ENCODE results near the gene CTNND2. TPM values are rescaled to one million over a fixed set of nuclear protein-coding genes. Genes with fewer than 3 reads are reported as not detected.

CTNND2 gene
- total and polyA plus RNA-seq, 10 donors = 0.93 to 51.0 (median 21.5) TPM

- intact Hi-C loops (cut with DNase I; ENCODE audit: low total_unique reads) = no loop called here
- Histone ChIP-seq H3K4me1 (no peaks in the 10 kb centered on the region), H3K27ac (no peak overlapping the region), H3K27me3 (replicated peaks in 1 of 7) (no peaks in the 10 kb centered on the region), H3K4me3 (no peak overlapping the region), H3K9me3 (no peaks in the 10 kb centered on the region), H3K36me3 (no peaks in the 10 kb centered on the region)
- DNase-seq = no peak
- TF ChIP-seq POLR2AphosphoS5 (IDR thresholded peaks at IDR 0.05) = no peak
- no peak for TF ChIP-seq POLR2A (IDR thresholded peaks at IDR 0.05)
- no peak for TF ChIP-seq CTCF (IDR thresholded peaks at IDR 0.05 in 8 of 11, conservative IDR thresholded peaks at IDR 0.05 in 3 of 11)
- WGBS, 5 donors = 86 to 92% (median 89%) methylated on average over 4 of the region's 4 CpGs
These were observed 324.9 kb downstream of the CTNND2 start for GRCh38 chr5:11579351-11579750.

GRCh38 chr5:11574787-11575186, 329.5 kb downstream of the CTNND2 start:
- Histone ChIP-seq H3K36me3 (no peaks in the 10 kb centered on the region), H3K4me1 (no peaks in the 10 kb centered on the region), H3K27me3 (replicated peaks in 1 of 7) (no peaks in the 10 kb centered on the region), H3K9me3 (no peaks in the 10 kb centered on the region), H3K27ac (no peak overlapping the region), H3K4me3 (no peak overlapping the region)
- TF ChIP-seq POLR2A (IDR thresholded peaks at IDR 0.05) = no peak
- TF ChIP-seq CTCF (IDR thresholded peaks at IDR 0.05 in 8 of 11, conservative IDR thresholded peaks at IDR 0.05 in 3 of 11) = no peak
- no peak for DNase-seq
- 83 to 93% (median 84%) methylated on average over 2 of the region's 2 CpGs for WGBS, 5 donors
- intact Hi-C loops (cut with DNase I; ENCODE audit: low total_unique reads) = no loop called here

- TF ChIP-seq POLR2A (IDR thresholded peaks at IDR 0.05) (no peak), POLR2AphosphoS5 (IDR thresholded peaks at IDR 0.05) (no peak), CTCF (IDR thresholded peaks at IDR 0.05 in 8 of 11, conservative IDR thresholded peaks at IDR 0.05 in 3 of 11) (no peak)
- no peak overlapping the region for H3K27ac ChIP-seq
- no peaks in the 10 kb centered on the region for H3K36me3 ChIP-seq
- no peaks in the 10 kb centered on the region for H3K9me3 ChIP-seq
- no peak for DNase-seq
- no peaks in the 10 kb centered on the region for H3K27me3 ChIP-seq (replicated peaks in 1 of 7)
- intact Hi-C loops (cut with DNase I; ENCODE audit: low total_unique reads) = no loop called here
- H3K4me3 ChIP-seq = no peak overlapping the region
- H3K4me1 ChIP-seq = no peaks in the 10 kb centered on the region
- WGBS, 5 donors = 65 to 85% (median 81%) methylated on average over 5 of the region's 5 CpGs
These were observed 330.9 kb downstream of the CTNND2 start for GRCh38 chr5:11573140-11573992.

GRCh38 chr5:11564706-11565105, 339.5 kb downstream of the CTNND2 start:
- Histone ChIP-seq H3K27ac (no peak overlapping the region), H3K4me3 (no peak overlapping the region), H3K9me3 (no peaks in the 10 kb centered on the region), H3K36me3 (no peaks in the 10 kb centered on the region), H3K4me1 (no peaks in the 10 kb centered on the region), H3K27me3 (replicated peaks in 1 of 7) (no peaks in the 10 kb centered on the region)
- WGBS, 5 donors = 89 to 94% (median 92%) methylated on average over 12 of the region's 12 CpGs
- intact Hi-C loops (cut with DNase I; ENCODE audit: low total_unique reads) = no loop called here
- no peak for DNase-seq
- no peak for TF ChIP-seq POLR2AphosphoS5 (IDR thresholded peaks at IDR 0.05)
- no peak for TF ChIP-seq CTCF (IDR thresholded peaks at IDR 0.05 in 8 of 11, conservative IDR thresholded peaks at IDR 0.05 in 3 of 11)
- no peak for TF ChIP-seq POLR2A (IDR thresholded peaks at IDR 0.05)
